C4-2B (cell line): Measurements from ENCODE around the gene SPDYE4.

Source experiments
- ZFX ChIP-seq: fragments of 450-650 bp; IDR thresholded peaks from 2 replicates; pipeline ENCODE4 v1.6.1; 2017
- TF ChIP-seq, protein P1 (sequence below): fragments of 450-650 bp; conservative IDR thresholded peaks from 2 replicates; pipeline ENCODE4 v1.5.1; 2017; ENCODE audit warnings: mild to moderate bottlenecking

DNA sequence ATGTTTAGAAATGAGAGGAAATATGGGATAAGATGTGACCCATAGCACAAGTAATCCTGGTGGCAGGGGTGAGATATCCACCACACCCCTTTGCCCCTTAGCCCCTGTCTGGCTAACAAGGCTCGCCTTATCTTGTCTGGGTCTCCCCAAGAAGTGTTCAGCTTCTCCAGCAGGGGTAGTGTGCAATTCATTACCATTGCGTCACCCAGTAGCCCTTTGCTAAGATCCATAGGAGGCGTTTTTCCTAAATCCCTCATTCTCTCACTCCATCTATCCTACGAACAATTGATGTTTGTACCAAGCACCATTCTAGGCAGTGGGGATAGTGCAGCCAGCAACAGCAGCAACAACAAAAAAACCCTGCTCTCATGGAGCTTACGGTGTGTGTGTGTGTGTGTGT lies 44.5 kb downstream of the SPDYE4 start:
- TF ChIP-seq, protein P1, sequence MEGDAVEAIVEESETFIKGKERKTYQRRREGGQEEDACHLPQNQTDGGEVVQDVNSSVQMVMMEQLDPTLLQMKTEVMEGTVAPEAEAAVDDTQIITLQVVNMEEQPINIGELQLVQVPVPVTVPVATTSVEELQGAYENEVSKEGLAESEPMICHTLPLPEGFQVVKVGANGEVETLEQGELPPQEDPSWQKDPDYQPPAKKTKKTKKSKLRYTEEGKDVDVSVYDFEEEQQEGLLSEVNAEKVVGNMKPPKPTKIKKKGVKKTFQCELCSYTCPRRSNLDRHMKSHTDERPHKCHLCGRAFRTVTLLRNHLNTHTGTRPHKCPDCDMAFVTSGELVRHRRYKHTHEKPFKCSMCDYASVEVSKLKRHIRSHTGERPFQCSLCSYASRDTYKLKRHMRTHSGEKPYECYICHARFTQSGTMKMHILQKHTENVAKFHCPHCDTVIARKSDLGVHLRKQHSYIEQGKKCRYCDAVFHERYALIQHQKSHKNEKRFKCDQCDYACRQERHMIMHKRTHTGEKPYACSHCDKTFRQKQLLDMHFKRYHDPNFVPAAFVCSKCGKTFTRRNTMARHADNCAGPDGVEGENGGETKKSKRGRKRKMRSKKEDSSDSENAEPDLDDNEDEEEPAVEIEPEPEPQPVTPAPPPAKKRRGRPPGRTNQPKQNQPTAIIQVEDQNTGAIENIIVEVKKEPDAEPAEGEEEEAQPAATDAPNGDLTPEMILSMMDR: no peak
- TF ChIP-seq ZFX: no peak
